Loucy (cell line): ENCODE results near the gene XYLB.

Experiments
- H2AFZ ChIP-seq: fragments of 200-600 bp; sonication (generic); 2 replicates; pipeline ENCODE4 v1.6.0; 2016; ENCODE audit warnings: antibody characterized with exemption, mild to moderate bottlenecking, low read length, moderate library complexity
- H3F3A ChIP-seq: fragments of 200-600 bp; 2 replicates; pipeline ENCODE4 v1.6.0; 2016; ENCODE audit warnings: antibody characterized with exemption, low read depth, mild to moderate bottlenecking
- H3K27me3 ChIP-seq: fragments of 200-600 bp; sonication (generic); 2 replicates; pipeline ENCODE4 v1.6.1; 2014; ENCODE audit warnings: low read length, mild to moderate bottlenecking; ENCODE audit not compliant: insufficient read depth, poor library complexity, severe bottlenecking
- H3K36me3 ChIP-seq: fragments of 200-600 bp; sonication (generic); 2 replicates; pipeline ENCODE4 v1.6.1; 2016; ENCODE audit warnings: low read length; ENCODE audit not compliant: insufficient read depth
- H3K4me1 ChIP-seq: fragments of 200-600 bp; sonication (generic); 2 replicates; pipeline ENCODE4 v1.5.1; 2014; ENCODE audit warnings: low read length, mild to moderate bottlenecking; ENCODE audit not compliant: insufficient read depth, poor library complexity, severe bottlenecking
- H3K4me2 ChIP-seq: fragments of 200-600 bp; sonication (generic); 2 replicates; pipeline ENCODE4 v1.6.0; 2014; ENCODE audit warnings: antibody characterized with exemption, low read length, low read depth, mild to moderate bottlenecking; ENCODE audit not compliant: poor library complexity, severe bottlenecking
- H3K4me3 ChIP-seq: fragments of 200-600 bp; sonication (generic); 2 replicates; pipeline ENCODE4 v1.5.1; 2014; ENCODE audit warnings: low read length, mild to moderate bottlenecking, mixed read lengths; ENCODE audit not compliant: poor library complexity, severe bottlenecking
- H3K79me2 ChIP-seq: fragments of 200-600 bp; sonication (generic); 2 replicates; pipeline ENCODE4 v1.6.1; 2014; ENCODE audit warnings: low read length; ENCODE audit not compliant: insufficient read depth
- H3K9ac ChIP-seq: fragments of 200-600 bp; sonication (generic); 2 replicates; pipeline ENCODE4 v1.6.0; 2014; ENCODE audit warnings: mild to moderate bottlenecking, low read depth, low read length, moderate library complexity; ENCODE audit not compliant: poor library complexity, severe bottlenecking
- H3K9me2 ChIP-seq: fragments of 200-600 bp; sonication (generic); replicated peaks from 2 replicates; pipeline ENCODE4 v1.6.1; 2016; ENCODE audit warnings: low read depth, low read length, mixed read lengths
- H3K9me3 ChIP-seq: fragments of 200-600 bp; sonication (generic); 2 replicates; pipeline ENCODE4 v1.6.1; 2014; ENCODE audit warnings: mild to moderate bottlenecking, antibody characterized with exemption, low read length, low read depth; ENCODE audit not compliant: insufficient read depth
- H4K20me1 ChIP-seq: fragments of 200-600 bp; sonication (generic); 2 replicates; pipeline ENCODE4 v1.6.0; 2014; ENCODE audit warnings: antibody characterized with exemption, low read length, mild to moderate bottlenecking; ENCODE audit not compliant: insufficient read depth, poor library complexity, severe bottlenecking
- EZH2phosphoT487 ChIP-seq: fragments of 200-600 bp; IDR thresholded peaks from 2 replicates; pipeline ENCODE4 v1.6.1; 2018; ENCODE audit warnings: antibody characterized with exemption, mild to moderate bottlenecking, moderate library complexity, borderline replicate concordance
- TF ChIP-seq, protein P1 (sequence below): fragments of 200-600 bp; sonication (generic); conservative IDR thresholded peaks from 2 replicates; pipeline ENCODE4 v1.5.1; 2014; ENCODE audit warnings: mild to moderate bottlenecking, antibody characterized with exemption, low read length

The XYLB gene

DNA sequence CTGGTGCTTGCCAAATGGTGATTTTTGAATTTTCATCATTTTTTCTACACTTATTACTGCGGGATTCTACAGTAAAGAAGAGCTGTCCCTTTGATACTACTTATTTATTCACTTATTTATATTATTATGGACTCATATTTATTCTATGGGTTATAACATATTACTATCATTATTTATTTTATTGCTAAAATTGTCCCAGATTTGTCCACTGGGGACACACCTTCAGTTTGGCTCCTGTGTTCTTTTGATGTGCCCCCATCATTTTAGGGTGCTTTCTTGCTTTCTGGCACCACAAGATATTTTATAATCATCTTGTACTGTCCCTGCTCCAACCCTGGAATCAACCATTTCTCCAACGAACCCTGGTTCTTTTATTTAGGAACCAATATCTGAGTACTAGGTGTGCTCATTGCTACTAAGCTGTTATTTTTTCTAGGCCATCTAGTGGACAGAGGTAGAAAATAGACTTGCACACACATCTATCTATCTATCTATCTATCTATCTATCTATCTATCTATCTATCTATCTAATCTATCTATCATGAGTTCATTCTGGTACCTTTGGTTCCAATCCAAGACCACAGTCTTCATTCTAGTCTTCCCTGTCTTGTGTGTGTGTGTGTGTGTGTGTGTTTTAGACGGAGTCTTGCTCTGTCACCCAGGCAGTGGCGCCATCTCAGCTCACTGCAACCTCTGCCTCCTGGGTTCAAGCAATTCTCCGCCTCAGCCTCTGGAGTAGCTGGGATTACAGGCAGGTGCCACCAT lies 48.5 kb upstream of the XYLB start:
- Histone ChIP-seq H3F3A (no peaks in the 10 kb centered on the region), H2AFZ (no peak overlapping the region), H3K4me2 (no peak overlapping the region), H3K4me1 (no peaks in the 10 kb centered on the region), H3K9me2 (no peaks in the 10 kb centered on the region), H3K9ac (no peak overlapping the region), H3K79me2 (no peaks in the 10 kb centered on the region), H3K4me3 (no peak overlapping the region), H3K9me3 (no peaks in the 10 kb centered on the region), H4K20me1 (no peaks in the 10 kb centered on the region), H3K27me3 (no peaks in the 10 kb centered on the region), H3K36me3 (no peaks in the 10 kb centered on the region)
- TF ChIP-seq, protein P1, sequence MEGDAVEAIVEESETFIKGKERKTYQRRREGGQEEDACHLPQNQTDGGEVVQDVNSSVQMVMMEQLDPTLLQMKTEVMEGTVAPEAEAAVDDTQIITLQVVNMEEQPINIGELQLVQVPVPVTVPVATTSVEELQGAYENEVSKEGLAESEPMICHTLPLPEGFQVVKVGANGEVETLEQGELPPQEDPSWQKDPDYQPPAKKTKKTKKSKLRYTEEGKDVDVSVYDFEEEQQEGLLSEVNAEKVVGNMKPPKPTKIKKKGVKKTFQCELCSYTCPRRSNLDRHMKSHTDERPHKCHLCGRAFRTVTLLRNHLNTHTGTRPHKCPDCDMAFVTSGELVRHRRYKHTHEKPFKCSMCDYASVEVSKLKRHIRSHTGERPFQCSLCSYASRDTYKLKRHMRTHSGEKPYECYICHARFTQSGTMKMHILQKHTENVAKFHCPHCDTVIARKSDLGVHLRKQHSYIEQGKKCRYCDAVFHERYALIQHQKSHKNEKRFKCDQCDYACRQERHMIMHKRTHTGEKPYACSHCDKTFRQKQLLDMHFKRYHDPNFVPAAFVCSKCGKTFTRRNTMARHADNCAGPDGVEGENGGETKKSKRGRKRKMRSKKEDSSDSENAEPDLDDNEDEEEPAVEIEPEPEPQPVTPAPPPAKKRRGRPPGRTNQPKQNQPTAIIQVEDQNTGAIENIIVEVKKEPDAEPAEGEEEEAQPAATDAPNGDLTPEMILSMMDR: peak; percentile 72
- TF ChIP-seq EZH2phosphoT487: no peak

DNA sequence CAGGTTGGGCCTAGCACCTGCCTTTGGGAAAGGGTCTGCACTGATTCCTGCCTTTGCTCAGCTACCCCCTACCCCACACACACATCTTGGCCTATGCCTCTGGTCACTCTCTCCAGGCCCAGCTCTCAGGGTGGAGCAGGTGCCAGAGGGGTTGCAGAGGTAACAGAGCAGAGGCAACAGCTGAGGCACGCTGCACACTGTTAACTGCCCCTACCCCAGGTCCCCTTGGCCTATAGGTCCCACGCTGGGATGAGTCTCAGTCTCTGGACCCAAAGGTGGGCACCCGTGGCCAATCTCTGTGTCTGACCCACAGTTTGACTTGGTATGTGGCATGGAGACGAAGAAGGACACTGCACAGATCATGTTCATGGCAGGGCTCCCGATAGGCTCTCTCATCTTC lies 39.6 kb upstream of the XYLB start:
- H3K9me2 ChIP-seq: no peaks in the 10 kb centered on the region
- H3K79me2 ChIP-seq: no peaks in the 10 kb centered on the region

DNA sequence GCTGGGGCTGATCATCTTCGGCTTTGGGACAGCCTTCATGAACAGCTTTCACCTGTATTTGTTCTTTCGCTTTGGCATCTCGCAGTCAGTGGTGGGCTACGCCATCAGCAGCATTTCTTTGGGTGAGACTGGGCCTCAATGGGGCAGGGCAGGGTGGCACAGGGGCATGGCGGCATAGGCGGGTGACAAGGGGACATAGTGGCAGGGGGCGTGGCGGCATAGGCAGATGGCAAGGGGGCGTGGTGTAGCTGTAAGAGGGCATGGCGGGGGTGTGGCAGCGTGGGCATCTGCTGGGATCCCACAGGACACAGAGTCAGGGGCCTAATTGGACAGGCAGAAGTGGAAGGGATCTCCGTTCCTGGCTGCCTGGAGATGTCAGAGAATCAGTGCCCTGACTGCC lies 39.0 kb upstream of the XYLB start:
- Histone ChIP-seq H3K4me3 (no peak overlapping the region), H3K9ac (no peak overlapping the region), H3K9me3 (no peaks in the 10 kb centered on the region), H3K9me2 (no peaks in the 10 kb centered on the region), H3K4me2 (no peak overlapping the region), H3K79me2 (no peaks in the 10 kb centered on the region), H3F3A (no peaks in the 10 kb centered on the region), H2AFZ (no peak overlapping the region), H3K36me3 (no peaks in the 10 kb centered on the region), H3K27me3 (no peaks in the 10 kb centered on the region), H3K4me1 (no peaks in the 10 kb centered on the region), H4K20me1 (no peaks in the 10 kb centered on the region)
- TF ChIP-seq, protein P1: no peak
- TF ChIP-seq EZH2phosphoT487: no peak

More for the DNA sequence above, 39.6 kb upstream of the XYLB start:
- Histone ChIP-seq H2AFZ (no peak overlapping the region), H3K36me3 (no peaks in the 10 kb centered on the region), H3K9ac (no peak overlapping the region), H4K20me1 (no peaks in the 10 kb centered on the region), H3K4me3 (no peak overlapping the region), H3K4me2 (no peak overlapping the region), H3K27me3 (no peaks in the 10 kb centered on the region), H3K4me1 (no peaks in the 10 kb centered on the region), H3F3A (no peaks in the 10 kb centered on the region), H3K9me3 (no peaks in the 10 kb centered on the region)
- no peak for TF ChIP-seq EZH2phosphoT487
- TF ChIP-seq, protein P1: no peak
